NCI-H1105 treated with DMSO at 0.1 percent for 48 hours (cell line): ENCODE measurements around the gene RBM12.

Experiments used
- DNase-seq: peaks from one replicate; lab custom pipeline; 2025; lab: John Stamatoyannopoulos, UW

Gene RBM12

DNA sequence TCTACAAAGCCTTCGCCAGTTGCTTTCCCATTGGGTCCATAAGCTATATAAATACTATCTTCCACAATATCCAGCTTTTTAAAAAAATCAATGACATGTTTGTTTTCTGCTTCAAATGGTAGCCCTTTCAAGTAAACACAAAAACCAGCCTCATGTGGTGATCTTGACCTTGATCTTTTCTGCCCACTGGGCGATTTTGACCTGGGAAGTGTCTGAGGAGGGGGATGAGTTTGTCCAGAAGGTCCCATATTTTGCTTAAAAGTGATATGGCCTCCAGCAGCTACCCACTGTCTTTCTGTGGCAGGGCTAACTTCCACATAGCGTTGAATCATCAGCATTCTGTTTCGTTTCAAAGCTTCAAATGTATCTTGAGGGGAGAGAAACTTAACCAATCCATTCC lies 10.8 kb downstream of the RBM12 start:
- DNase-seq, result no peak

DNA sequence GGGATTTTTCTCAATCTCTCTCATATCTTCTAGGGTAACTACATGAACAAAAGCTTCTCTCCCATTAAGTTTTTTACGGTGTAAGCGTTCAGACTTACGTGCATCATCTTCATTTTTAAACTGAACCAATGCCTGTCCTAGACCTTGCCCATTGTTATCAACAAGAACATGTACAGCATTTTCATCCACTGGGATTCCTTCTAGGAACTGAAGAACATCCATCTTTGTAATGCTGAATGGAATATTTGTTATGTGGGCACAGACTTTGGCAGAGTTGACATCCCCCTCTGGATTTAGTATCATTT lies 11.3 kb downstream of the RBM12 start:
- no peak for DNase-seq

DNA sequence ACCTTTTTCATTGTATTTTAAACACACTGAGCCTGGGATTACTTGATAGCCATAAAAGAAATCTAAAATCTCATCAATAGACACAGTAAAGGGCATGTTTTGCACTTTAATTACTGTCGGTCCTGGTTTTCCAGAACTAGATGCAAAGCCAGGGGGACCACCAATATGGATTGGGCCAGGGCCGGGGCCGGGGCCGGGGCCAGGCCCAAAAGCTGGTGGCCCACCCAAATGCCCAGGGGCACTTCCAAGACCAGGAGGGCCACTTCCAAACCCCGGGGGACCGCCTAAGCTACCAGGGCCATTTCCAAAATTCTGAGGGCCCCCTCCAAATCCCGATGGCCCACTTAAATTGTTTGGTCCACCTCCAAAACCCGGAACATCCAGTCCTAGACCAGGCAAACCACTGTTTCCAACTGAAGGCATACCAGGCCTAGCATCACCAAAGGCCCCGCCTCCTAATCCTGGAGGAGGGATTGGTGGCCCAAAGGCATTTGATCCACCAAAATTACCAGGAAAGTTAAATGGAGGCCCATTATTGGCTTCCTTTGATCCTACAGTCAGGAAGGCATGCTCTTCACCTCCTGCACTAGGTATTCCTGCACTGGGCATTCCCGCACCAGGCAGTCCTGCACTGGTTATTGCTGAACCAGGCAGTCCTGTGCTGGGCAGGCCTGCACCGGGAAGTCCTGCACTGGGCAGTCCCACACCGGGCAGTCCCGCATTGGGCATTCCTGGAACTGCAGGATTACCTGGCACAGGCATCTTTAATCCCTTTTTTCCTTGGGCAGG lies 11.9 kb downstream of the RBM12 start:
- no peak for DNase-seq

DNA sequence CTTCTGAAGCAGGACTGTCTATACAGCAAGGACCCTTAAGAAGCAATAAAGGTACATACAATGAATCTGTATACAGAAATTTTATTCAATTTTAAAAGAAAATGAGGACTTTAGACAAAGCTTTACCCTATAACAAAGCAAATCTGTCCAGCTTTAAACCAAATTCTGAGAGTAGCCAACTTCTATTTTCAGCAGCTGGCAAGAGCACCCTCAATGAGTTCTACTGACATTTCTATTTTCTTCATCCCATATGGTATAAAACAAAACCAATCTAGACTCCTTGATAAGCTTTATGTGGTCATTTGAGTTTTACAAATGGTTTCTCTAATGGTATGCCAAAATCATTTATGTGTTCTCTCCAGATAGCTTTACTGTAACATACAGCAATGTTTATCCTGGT lies 12.7 kb downstream of the RBM12 start:
- DNase-seq, result no peak

DNA sequence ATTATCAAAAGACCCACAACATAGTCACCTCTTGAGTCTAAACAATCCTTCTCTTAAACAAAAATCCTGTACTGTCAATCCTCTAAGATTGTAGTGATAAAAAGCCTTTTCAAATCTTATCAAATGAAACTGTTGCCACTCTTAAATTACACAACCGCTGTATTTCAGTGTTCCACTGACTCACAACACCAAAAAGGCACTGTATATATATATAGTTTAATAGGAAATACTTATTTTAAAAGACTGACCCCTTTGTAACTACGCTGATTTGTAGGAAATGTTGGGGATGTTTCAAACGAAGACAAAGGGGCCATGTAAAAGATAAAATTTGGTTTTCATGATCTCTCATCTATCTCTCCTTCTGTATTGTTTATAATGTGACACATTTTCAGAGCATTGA lies 14.1 kb downstream of the RBM12 start:
- DNase-seq, result no peak

DNA sequence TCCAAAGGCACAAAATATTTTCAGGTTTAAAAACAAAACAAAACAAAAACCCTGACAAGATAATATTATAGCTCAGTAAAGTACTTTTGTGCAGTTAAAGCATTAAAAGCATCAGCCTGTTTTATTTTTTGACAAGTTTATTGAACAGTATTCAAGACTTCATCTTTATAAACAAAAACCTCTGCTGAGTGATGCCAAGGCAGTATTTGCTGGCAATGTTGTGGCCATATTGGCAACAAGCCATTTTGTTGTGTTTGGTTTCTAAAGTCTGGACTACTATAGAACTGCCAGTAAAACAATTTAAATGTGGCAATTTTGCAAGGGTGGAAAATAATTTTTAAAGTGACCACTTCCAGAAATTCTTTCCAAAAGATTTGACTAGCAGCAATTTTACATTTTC lies 15.9 kb downstream of the RBM12 start:
- no peak for DNase-seq

DNA sequence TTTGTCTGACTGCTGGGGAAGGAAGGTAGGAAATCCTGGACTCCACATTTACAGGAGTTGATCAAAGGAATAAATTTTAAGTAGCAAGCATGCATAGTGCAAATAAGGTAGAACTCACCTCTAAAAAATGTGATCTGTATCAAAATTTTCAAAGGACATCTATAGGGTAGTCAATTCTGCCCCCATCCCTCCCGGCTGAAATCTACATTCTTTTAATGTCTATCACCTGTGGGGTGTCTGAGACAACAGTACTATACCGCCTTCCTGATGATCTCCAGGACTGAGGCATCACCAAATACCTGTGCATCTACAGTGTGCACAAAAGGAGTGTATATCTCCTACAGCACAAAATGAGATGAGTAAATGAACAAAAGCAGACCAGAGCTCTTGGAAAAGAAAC lies 19.9 kb downstream of the RBM12 start:
- no peak for DNase-seq

DNA sequence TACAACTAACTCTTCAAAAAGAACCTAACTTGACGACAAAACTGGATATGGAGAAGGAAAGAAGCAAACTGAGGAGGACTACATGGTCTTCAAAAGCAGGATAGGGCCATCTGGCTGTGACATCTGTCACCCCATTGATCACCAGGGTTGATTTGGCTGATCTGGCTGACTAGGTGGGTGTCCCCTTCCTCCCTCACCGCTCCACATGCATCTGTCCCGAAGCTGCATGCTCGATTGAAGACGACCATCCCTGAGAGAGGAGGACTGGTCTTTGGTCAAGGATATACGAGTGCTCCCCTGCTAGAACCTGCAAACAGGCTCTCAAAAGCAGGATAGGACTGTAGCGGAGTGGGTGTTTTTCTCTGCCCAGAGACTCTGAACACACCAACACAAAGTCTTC lies 21.7 kb downstream of the RBM12 start:
- DNase-seq, result no peak

DNA sequence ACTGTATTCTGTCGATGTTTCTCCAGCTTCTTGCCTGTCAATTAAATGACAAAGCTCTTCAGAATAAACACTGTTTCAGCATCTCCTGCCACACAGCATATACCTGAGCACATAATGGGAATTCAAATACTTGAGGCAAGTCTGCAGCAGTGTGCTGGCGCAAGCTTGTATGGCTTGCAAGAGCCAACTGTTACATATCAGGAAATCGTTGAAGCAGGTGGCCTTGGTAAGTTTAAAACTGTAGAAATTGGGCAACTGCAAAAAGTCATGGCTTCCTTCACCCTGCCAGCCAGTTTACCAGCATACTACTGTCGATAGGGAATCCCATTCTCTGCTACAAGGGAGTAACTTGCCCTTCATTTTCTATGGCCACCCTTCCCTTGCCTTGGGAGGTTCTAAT lies 23.0 kb downstream of the RBM12 start:
- no peak for DNase-seq

DNA sequence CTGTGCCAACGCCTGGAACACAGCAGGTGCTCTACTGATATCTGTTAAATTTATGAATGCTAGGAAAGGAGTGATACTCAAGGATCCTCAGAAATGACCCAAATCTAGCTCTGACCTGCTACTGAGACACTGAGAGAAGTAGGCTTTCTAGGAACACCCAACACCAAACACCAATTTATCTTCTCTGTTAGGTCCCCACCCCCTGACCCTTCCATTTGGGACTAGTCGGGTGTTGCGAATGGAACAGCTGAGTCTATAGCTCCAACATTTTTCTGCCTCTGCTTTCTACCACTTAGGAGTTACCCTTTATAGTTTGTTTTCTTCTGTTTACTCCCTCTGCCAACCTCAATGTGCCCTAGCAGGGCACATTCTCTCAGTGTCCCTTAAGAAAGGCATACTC lies 24.0 kb downstream of the RBM12 start:
- no peak for DNase-seq

DNA sequence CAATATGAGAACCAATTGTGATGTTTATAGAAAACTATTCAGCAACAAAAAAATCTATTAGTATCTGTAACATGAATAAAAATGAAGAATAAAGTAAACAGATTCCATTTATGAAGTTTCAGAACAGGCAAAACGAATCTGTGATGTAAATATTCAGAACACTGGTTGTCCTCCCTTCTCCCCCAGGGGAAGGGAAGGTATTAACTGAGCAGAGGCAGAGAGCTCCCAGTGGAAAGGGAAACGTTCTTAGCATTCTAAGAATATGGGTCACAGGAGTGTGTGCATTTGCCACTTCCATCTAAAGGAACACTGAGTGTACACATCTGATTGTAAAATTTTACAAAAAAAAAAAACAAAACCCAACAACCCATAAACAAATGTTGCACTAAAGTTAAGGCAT lies 25.9 kb downstream of the RBM12 start:
- DNase-seq, result no peak

DNA sequence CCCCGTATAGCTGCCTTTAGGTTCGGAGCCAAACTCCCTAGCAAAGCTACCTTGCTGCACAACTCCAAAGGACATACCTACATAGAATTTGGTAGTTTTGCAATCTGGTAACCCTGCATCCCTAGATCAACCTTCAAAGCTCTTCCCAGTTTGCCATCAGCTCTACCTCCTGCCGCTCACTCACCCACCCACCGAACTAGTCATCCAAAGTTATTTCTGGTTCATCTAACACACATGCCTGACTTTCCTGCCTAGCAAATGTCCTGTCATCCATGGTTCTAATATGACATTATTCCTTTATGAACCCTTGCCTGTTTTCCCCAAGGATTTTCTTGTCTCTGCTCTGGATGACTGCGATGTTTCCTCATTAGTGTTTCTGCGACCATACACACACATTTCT lies 27.4 kb downstream of the RBM12 start:
- DNase-seq, result no peak

DNA sequence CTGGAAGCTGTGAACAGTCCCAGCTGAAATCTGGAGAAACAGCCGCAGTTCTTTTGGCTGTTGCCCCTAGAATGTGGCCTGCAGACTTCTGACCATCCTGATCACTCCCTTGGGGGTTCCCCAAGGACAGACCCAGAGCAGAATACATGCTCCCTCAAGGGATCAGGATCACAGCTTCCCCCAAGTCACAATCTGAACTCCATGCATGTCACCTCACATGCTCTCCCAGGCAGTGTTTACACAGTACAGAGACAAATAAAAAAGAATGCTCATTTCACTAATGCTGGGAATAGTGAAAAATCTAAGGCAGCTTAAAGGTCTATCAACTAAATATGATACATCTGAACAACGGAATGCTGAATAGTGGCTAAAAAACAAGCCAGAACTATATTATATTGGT lies 28.6 kb downstream of the RBM12 start:
- no peak for DNase-seq

DNA sequence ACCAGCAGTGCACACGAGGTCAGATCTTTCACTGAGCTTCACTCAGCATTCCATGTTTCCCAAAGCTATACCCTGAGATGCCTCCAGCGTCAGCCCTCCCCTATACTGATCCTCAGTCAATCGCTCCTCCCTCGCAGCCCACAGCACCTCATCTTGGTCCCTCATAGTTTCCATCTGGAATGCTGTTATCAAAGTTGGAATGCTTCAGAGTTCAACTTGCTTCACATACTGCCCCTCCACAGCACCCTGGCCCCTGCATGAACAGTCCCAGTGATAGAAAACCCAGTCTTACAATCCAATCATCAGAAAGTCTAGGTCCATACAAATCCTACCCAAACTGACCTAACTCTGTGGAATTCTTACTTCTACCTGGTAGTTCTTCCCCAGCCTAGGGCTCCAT lies 29.0 kb downstream of the RBM12 start:
- DNase-seq, result no peak

DNA sequence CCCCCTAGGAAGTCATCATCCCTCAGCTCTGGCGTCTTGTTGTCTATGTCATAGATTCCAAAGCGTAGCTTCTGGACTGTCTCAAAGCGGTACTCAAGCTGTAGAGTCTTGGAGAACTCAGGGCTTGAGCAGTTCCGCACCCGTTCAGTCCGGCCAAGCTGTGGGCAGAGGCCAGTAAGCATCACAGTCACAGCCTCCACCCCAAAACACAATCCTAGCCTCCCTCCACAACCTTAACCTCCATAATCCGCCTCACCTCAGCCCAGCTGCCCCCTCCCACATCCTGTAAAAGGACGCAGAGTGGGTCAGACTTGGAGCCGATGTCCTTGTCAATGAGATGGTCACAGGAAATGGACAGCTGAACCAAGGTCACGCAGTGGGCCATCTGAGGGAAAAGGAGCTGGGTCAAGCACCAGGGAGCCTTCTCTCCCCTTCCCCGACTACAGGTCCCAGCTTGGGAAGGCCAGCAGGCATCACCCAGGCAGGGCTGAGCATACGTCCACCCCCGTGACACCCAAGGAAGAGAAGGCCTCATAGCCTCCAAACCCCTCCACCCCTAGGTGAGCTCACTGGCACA lies 32.1 kb downstream of the RBM12 start:
- no peak for DNase-seq

DNA sequence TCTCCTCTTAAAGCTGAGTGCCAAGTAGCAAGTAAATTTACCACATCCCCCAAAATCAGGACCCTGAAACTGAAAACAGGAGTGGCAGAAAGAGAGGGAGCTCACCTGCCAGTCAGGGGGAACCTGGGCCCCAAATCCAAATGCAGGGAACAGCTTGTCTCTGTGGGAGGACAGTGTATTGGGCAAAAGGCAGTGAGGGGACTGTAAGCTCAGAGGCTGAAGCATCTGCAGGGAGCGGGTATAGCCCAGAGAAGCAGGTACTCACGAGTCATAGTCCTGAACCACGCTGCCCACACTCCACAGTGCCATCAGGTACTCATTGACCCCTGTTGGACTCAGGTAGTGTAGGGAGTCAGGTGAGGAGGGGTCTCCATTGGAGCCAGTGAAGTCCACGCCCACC lies 34.1 kb downstream of the RBM12 start:
- no peak for DNase-seq

DNA sequence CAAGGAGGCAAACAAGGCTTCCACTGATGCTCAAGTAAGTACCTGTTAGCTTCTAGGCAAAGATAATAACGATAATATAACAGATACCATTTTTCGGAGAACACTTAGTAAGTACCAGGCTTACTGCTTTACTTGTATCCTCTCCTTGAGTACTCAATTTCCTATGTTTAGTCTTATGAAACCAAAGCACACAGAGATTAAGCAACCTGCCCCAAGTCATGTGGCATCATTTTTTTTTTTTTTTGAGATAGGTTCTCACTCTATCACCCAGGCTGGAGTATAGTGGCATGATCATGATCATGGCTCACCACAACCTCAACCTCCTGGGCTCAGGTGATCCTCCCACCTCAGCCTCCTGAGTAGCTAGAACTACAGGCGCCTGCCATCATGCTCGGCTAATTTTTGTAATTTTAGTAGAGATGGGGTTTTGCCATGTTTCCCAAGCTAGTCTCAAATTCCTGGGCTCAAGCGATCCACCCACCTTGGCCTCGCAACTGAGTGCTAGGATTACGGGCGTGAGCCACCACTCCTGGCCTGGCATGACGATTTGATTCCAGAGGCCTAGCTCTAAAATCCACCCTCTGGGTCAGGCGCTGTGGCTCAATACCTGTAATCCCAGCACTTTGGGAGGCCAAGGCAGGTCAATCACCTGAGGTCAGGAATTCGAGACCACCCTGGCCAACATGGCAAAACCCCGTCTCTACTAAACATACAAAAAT lies 35.1 kb downstream of the RBM12 start:
- DNase-seq, result no peak

DNA sequence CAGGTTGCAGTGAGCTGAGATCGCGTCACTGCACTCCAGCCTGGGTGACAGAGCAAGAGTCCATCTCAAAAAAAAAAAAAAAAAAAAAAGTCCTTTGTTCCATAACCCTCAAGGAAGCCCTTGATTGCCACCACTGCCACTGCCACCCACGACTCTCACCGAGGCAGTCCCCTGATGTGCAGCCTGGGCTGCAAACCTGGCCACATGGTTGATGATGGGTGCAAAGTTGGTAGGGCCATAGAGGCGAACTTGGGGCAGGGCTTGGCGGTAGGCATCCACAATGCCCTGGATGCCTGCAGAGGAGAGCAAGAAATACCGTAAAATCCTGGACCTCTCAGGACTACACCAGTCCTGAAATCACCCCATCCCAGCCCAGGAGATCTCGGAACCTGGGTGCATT lies 37.6 kb downstream of the RBM12 start:
- no peak for DNase-seq

DNA sequence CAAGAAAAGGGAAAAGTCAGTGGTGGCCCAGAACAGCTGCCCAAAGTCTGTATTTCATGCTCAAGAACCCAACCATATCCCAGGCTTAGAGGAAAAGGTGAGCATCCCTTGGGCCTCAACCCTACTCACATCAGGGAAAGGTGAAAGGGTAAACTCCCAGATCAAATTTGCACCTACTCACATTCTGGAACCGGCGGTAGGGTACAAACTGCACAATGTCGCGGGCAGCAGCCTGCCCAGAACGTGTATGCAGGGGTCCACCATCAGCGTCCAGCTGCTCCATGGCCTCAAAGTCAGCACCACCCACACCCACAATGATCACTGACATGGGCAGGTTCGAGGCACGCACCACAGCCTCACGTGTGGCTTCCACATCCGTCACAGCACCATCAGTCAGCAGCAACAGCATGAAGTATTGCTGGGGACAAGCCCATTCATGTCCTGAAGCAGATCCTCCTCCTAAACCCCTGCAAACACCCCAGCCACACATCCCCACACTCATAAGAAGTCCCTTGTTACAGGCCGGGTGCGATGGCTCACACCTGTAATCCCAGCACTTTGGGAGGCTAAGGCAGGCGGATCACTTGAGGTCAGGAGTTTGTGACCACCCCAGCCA lies 38.2 kb downstream of the RBM12 start:
- DNase-seq, result no peak

DNA sequence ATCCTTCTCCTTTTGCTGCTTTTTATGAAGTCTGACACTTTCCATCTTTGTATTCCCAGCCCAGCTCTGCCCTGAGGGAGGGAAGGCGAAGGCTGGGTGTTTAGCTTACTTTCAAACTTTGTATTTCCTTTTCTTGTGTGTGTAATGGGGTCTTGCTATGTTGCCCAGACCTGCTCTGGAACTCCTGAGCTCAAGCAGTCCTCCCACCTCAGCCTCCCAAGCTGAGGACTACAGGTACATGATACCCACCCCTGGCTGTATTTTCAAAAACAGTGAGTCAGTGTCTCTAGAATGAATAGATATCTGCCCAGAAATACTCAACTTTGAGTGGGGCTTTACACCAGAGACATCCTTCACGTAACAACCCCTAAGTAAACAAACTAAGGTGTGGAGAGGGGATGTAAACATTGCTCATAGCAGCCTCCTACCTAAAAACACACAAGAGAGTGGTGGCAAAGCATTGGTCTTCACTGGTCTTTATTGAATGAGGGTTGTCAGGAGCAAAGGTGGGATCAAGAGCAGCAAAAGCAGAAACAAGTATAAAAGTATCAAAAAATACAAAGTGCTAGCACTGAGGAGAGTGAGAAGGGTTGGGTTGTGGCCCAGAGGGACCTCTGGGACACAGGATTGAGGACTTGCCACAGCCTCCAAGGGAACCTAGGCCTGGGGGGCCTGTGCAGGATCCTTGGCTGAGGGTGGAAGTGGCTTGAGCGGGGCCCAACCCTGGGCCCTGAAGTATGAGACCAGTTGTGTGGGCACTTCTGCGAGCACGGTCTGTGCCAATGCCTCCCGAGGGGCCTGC lies 38.9 kb downstream of the RBM12 start:
- DNase-seq, result no peak

DNA sequence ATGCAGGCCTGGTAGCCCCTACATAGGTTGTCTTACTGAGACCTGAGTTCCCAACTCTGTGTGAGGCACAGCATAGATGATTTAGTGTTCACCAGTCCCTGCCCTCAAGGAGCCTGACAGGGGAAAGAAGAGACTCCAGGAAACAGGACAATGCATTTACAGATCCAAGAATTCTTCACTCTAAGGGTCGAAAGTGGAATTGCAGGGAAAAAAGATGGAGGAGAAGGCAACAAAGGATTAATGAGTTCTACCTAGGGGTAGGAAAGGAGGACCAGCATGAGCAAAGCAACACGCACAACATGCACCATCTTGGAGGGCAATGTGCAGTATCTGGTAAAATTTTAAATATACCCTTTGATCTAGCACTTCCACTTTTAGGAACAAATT lies 43.1 kb downstream of the RBM12 start:
- DNase-seq, result no peak

DNA sequence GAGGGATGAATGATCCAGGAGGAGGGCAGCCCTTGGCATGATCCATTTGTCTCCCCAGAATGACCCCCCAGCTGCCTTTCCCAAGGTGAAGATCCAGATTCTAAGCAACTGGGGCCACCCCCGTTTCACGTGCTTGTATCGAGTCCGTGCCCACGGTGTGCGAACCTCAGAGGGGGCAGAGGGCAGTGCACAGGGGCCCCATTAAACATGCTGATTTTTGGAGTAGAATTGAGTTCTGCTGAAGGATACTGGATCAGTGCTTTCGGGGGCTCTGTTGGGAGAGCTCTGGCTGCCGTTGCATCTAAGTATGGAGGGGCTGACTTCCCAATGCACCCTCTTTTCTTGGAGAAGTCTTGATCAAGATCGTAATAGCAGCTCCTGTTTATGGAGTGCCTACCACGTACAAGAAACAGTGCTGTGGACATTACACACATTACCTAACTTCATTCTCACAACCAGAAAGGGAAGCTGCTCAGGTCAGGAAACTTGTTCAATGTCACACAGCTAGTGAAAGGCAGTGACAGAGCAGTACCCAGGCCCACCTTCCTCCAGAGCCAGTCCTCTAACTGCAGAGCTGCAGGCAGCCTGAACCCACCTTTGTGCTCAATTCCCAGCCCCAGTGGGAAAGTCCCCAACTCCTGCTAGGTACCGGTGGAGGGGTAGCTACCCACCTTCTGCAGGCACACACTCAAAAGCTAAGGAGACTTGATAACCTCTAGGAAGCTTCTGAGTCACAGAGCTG lies 43.7 kb downstream of the RBM12 start:
- no peak for DNase-seq
